Measurements from ENCODE around the gene NEDD4L.

- TF ChIP-seq, protein P1, sequence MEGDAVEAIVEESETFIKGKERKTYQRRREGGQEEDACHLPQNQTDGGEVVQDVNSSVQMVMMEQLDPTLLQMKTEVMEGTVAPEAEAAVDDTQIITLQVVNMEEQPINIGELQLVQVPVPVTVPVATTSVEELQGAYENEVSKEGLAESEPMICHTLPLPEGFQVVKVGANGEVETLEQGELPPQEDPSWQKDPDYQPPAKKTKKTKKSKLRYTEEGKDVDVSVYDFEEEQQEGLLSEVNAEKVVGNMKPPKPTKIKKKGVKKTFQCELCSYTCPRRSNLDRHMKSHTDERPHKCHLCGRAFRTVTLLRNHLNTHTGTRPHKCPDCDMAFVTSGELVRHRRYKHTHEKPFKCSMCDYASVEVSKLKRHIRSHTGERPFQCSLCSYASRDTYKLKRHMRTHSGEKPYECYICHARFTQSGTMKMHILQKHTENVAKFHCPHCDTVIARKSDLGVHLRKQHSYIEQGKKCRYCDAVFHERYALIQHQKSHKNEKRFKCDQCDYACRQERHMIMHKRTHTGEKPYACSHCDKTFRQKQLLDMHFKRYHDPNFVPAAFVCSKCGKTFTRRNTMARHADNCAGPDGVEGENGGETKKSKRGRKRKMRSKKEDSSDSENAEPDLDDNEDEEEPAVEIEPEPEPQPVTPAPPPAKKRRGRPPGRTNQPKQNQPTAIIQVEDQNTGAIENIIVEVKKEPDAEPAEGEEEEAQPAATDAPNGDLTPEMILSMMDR (IDR thresholded peaks at IDR 0.05): no peak
- TF ChIP-seq POLR2A (IDR thresholded peaks at IDR 0.05): no peak
- TF ChIP-seq POLR2AphosphoS5 (IDR thresholded peaks at IDR 0.05): no peak
- no peak for TF ChIP-seq EP300 (IDR thresholded peaks at IDR 0.05)
Measured at GRCh38 chr18:58387716-58388115, 343.7 kb downstream of the NEDD4L start.
